GM19023 (cell line): ENCODE measurements around the gene PUS3.

Experiments
- ATAC-seq: cut with Tn5 transposase; IDR thresholded peaks from one replicate; pipeline ENCODE4 v1.9.1; 2021; ENCODE audit warnings: mild to moderate bottlenecking, moderate library complexity; ENCODE audit not compliant: unreplicated experiment

PUS3 gene

GRCh38 chr11:125902927-125903710 lies at the start of gene PUS3:
TSS of gene PUS3 (minus strand) at chr11:125903206. CDS start at chr11:125896284, 6,922 bp downstream.
- peak; percentile 96 for ATAC-seq

- ATAC-seq, result no peak
Observed at GRCh38 chr11:125952559-125952958, 49.6 kb upstream of the PUS3 start.

GRCh38 chr11:125951731-125952130 lies 48.7 kb upstream of the PUS3 start:
- ATAC-seq, result no peak

DNA sequence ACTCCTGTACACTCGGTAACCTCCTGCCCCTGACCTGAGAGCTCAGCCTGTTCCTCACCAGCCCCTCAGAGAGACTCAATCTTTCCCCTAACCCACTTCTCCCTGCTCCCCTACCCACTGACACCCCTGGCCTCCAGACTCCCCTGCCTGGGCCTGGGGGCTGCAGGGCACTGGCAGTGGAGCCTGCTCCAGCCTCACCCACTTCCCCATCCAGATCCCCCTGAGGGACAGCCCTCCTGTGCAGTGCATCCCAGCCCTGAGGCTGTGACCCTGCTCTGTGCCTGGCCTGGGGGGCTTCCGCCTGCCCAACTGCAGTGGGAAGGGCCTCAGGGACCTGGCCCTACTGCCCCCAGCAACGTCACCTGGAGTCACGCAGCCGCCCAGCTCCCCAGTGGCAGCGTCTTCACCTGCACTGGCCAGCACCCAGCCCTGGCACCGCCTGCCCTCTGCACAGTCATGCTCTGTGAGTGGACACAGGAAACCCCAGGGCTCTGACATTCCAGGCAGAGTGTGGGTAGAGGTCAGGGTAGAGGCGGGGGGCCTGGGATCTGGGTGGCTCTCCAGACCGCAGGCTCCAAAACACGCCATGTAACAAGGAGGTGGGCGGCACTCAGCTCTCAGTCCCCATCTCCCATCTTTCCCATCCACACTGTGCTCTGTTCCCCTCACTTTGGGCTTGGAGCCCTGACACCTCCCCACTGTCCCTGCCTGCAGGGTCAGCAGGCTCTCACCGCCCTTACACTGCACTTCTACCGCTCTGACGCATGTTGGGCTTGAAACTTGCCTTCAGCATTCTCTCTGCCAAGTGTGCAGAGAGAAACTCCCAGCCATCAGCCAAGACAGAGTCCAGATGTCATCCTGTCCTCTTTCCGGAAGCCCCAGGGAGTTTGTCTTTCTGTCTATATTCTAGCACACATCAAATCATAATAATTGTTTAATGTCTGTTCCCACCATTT lies 48.0 kb upstream of the PUS3 start:
- no peak for ATAC-seq

DNA sequence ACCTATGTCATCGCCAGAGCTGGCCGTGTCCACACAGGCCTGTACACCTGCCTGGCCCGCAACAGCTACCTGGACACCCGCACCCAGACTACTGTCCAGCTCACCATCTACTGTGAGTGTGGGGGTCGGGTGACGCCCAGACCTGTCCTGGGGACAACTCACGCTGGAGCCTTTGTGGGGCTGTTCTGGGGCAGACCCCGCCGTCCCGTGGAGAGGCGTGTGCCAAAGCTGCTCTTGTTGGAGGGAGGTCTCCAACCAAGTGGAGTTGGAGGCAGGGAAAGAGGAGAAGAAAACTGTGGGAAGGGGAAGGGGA lies 47.1 kb upstream of the PUS3 start:
- ATAC-seq, result no peak

DNA sequence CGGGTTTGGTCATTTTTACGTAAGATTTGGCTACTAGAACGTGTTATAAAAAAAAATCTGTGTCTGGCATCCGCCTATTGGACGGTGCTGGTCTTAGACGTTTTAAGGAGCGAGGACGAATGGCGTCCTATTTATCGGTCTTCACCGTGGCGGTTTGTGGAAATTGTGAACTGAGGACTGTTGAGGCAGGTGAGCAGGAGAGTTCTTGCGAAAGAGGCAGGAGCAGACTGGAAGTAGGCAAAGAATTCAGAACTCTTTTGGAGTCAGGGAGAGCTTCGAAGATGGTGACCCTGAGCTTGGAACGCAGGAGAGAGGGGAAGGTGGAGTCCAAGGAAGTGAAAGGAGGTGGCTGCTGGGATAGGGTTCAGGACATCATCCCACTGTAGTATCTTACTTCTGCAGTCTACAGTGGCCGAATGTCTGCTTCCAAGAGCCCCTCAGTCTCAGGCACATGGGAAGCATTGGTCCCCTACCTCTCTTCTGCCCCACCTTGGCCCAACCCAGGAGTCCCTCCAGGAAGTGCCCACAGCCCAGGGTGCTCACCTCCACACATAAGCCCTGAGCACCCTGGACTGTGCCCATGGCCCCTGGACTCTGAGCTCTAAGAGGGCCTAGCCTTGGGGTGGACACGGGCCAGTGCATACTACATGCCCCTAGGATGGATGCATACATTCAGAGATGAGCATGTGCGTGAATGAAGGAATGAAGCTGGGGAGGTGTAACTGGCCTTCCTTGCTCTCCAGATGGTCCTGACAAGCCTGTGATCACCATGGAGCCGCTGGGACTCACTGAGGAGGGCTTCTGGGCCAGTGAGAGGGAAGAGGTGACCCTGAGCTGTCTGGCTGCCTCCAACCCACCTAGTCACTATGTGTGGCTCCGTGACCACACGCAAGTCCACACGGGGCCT lies 46.5 kb upstream of the PUS3 start:
- ATAC-seq, result no peak

- ATAC-seq, result no peak
Observed at GRCh38 chr11:125948278-125949051, 45.5 kb upstream of the PUS3 start.

- ATAC-seq, result no peak
Observed at GRCh38 chr11:125947419-125948277, 44.6 kb upstream of the PUS3 start.

- no peak for ATAC-seq
Observed at GRCh38 chr11:125946712-125947418, 43.9 kb upstream of the PUS3 start.

DNA sequence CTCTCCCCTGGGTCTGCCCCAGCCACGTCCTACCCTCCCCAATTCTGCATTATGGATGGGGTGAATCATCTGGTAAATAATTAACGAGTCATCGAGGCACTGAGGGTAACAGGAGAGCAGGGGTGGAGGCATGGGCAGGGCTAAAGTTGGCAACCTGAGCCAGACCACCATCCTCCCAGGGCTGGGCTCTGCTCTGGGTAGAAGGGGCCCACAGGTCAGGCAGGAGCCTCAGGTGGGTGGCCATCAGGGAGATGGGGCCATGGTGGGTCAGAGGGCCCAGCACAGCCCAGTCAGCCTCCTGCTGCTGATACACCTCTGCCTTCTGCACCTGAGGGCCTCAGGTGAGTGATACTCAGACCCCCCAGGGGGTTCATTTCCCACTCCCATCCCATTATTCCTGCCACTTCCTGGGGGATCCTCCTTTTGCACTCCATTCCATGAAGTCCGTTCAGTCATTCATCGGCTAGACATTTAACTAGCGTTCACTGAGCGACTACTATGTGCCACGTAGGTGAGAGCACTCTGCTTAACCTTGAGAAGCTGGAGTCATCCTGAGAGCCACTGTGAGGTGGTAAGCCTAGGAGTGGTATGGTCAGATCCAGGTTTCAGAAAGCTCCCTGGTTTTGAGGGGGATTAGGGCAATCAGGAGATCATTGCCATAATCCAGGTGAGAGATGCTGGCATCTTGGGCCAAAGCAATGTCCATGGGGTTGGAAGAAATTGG lies 43.0 kb upstream of the PUS3 start, which contains the start of gene VSIG10L2:
VSIG10L2 (plus strand) TSS at position 248 of the 724 bp plus-strand sequence; CDS start at position 260, 12 bp downstream.
- no peak for ATAC-seq

DNA sequence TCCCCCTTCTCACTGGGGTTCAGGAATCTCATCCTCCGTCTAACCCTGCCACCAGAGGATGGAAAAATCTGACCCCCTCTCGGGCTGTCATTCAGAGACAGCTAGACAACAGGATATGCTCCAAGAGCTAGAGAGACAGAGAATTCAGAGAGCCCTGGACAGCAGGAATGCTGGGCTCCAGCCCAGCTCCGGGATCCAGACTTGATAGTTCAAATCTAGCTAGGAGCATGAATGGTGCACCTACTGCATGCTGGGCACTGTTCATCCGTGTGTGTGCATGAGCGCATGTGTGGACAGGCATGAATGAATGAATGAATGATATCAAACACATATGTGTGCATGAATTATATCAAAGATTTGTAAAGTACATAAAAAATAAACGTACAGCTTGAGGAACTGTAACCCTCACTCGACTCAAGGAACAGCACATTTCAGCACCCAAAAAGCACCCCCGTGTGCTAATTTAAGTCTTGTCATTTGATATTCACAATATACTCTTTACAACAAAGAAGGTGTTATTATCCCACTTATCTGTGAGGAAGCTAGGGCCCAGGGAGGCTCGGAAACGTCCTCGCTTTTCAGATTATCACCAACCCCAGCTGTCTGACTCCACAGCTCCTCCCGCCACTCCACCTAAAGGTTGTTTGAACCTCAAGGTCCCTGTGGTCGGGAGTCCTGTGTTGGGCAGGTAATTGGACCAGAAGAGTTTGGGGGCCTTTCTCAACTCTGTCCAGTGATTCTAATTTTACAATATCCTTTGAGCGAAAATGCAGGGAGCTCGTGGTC lies 42.2 kb upstream of the PUS3 start:
- ATAC-seq, result no peak

- ATAC-seq, result no peak
Observed at GRCh38 chr11:125944350-125945010, 41.5 kb upstream of the PUS3 start.

- ATAC-seq, result no peak
Observed at GRCh38 chr11:125943661-125944349, 40.8 kb upstream of the PUS3 start.

- no peak for ATAC-seq
Observed at GRCh38 chr11:125942771-125943428, 39.9 kb upstream of the PUS3 start.
